22Rv1 (cell line): ENCODE measurements around the gene COQ2.

Experiments
- ZFX ChIP-seq: fragments of 450-650 bp; IDR thresholded peaks from 2 replicates; pipeline ENCODE4 v1.6.1; 2017; ENCODE audit warnings: antibody characterized with exemption, borderline replicate concordance
- TF ChIP-seq, protein P1 (sequence below): fragments of 450-650 bp; IDR thresholded peaks from 2 replicates; pipeline ENCODE4 v1.5.1; 2017; ENCODE audit warnings: mild to moderate bottlenecking

DNA sequence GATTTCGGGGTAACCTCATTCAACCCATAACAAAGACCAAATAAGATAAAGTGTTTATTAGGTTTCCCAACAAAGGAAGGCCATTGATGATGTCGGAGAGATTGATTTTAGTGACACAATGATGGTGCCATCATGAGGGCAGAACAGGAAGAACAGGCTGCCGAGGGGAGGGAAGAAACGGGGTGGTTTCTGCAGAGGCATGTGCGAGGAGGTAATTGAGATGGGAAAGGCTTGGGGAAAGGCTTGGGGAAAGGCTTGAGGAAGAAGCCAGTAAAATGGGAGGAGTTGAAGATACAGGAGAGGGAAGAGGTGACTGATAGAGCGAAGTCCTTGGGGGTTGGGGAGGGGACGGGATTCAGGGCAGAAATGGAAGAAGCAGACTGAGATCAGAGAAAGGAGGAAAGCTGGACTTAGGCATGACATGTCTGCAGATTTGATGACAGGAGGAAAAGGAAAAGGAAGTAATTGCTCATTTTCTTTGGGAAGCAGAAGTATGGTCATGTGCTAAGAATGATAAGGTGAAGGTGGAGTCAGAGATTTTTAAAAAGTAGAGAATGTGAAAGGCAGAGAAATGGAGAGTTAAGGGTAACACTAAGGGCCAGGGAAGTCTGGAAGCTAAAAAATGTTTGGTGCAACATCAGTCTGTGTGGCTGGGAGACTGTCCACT lies 44.1 kb upstream of the COQ2 start:
- TF ChIP-seq, protein P1, sequence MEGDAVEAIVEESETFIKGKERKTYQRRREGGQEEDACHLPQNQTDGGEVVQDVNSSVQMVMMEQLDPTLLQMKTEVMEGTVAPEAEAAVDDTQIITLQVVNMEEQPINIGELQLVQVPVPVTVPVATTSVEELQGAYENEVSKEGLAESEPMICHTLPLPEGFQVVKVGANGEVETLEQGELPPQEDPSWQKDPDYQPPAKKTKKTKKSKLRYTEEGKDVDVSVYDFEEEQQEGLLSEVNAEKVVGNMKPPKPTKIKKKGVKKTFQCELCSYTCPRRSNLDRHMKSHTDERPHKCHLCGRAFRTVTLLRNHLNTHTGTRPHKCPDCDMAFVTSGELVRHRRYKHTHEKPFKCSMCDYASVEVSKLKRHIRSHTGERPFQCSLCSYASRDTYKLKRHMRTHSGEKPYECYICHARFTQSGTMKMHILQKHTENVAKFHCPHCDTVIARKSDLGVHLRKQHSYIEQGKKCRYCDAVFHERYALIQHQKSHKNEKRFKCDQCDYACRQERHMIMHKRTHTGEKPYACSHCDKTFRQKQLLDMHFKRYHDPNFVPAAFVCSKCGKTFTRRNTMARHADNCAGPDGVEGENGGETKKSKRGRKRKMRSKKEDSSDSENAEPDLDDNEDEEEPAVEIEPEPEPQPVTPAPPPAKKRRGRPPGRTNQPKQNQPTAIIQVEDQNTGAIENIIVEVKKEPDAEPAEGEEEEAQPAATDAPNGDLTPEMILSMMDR, result no peak
- TF ChIP-seq ZFX, result no peak
